GM12892 (cell line): Measurements from ENCODE around the gene PROC.

Source experiments
- DNase-seq: peaks from one replicate; pipeline ENCODE4 v3.0.0; 2011; ENCODE audit not compliant: insufficient read length
- FAIRE-seq: peaks from 2 replicates; lab custom pipeline; 2011; peaks lifted over from hg19 to GRCh38; lab: Jason Lieb, UNC
- POLR2A ChIP-seq: IDR thresholded peaks from 2 replicates; pipeline ENCODE4 v1.6.1; 2011; ENCODE audit warnings: low read depth, low read length, control low read depth
- POLR2AphosphoS5 ChIP-seq: IDR thresholded peaks from 2 replicates; pipeline ENCODE4 v1.6.1; 2011; ENCODE audit warnings: low read depth, low read length, control low read depth
- TAF1 ChIP-seq: IDR thresholded peaks from 2 replicates; pipeline ENCODE4 v1.6.1; 2011; ENCODE audit warnings: low read depth, mild to moderate bottlenecking, control low read depth, low read length, borderline replicate concordance

PROC gene

DNA sequence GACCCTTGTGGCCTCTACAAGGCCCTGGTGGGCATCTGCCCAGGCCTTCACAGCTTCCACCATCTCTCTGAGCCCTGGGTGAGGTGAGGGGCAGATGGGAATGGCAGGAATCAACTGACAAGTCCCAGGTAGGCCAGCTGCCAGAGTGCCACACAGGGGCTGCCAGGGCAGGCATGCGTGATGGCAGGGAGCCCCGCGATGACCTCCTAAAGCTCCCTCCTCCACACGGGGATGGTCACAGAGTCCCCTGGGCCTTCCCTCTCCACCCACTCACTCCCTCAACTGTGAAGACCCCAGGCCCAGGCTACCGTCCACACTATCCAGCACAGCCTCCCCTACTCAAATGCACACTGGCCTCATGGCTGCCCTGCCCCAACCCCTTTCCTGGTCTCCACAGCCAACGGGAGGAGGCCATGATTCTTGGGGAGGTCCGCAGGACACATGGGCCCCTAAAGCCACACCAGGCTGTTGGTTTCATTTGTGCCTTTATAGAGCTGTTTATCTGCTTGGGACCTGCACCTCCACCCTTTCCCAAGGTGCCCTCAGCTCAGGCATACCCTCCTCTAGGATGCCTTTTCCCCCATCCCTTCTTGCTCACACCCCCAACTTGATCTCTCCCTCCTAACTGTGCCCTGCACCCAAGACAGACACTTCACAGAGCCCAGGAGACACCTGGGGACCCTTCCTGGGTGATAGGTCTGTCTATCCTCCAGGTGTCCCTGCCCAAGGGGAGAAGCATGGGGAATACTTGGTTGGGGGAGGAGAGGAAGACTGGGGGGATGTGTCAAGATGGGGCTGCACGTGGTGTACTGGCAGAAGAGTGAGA, 2.0 kb downstream of the PROC start:
- no peak for FAIRE-seq
- TF ChIP-seq POLR2AphosphoS5 (no peak), TAF1 (no peak), POLR2A (no peak)
- no peak for DNase-seq

DNA sequence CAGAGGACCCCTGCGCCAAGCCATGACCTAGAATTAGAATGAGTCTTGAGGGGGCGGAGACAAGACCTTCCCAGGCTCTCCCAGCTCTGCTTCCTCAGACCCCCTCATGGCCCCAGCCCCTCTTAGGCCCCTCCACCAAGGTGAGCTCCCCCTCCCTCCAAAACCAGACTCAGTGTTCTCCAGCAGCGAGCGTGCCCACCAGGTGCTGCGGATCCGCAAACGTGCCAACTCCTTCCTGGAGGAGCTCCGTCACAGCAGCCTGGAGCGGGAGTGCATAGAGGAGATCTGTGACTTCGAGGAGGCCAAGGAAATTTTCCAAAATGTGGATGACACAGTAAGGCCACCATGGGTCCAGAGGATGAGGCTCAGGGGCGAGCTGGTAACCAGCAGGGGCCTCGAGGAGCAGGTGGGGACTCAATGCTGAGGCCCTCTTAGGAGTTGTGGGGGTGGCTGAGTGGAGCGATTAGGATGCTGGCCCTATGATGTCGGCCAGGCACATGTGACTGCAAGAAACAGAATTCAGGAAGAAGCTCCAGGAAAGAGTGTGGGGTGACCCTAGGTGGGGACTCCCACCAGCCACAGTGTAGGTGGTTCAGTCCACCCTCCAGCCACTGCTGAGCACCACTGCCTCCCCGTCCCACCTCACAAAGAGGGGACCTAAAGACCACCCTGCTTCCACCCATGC, 3.0 kb downstream of the PROC start:
- no peak for DNase-seq
- FAIRE-seq, result no peak
- TF ChIP-seq POLR2AphosphoS5 (no peak), TAF1 (no peak), POLR2A (no peak)

DNA sequence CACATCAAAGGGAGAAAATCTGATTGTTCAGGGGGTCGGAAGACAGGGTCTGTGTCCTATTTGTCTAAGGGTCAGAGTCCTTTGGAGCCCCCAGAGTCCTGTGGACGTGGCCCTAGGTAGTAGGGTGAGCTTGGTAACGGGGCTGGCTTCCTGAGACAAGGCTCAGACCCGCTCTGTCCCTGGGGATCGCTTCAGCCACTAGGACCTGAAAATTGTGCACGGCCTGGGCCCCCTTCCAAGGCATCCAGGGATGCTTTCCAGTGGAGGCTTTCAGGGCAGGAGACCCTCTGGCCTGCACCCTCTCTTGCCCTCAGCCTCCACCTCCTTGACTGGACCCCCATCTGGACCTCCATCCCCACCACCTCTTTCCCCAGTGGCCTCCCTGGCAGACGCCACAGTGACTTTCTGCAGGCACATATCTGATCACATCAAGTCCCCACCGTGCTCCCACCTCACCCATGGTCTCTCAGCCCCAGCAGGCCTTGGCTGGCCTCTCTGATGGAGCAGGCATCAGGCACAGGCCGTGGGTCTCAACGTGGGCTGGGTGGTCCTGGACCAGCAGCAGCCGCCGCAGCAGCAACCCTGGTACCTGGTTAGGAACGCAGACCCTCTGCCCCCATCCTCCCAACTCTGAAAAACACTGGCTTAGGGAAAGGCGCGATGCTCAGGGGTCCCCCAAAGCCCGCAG, 3.8 kb downstream of the PROC start:
- TF ChIP-seq POLR2A, result no peak
- no peak for FAIRE-seq
- DNase-seq, result no peak

DNA sequence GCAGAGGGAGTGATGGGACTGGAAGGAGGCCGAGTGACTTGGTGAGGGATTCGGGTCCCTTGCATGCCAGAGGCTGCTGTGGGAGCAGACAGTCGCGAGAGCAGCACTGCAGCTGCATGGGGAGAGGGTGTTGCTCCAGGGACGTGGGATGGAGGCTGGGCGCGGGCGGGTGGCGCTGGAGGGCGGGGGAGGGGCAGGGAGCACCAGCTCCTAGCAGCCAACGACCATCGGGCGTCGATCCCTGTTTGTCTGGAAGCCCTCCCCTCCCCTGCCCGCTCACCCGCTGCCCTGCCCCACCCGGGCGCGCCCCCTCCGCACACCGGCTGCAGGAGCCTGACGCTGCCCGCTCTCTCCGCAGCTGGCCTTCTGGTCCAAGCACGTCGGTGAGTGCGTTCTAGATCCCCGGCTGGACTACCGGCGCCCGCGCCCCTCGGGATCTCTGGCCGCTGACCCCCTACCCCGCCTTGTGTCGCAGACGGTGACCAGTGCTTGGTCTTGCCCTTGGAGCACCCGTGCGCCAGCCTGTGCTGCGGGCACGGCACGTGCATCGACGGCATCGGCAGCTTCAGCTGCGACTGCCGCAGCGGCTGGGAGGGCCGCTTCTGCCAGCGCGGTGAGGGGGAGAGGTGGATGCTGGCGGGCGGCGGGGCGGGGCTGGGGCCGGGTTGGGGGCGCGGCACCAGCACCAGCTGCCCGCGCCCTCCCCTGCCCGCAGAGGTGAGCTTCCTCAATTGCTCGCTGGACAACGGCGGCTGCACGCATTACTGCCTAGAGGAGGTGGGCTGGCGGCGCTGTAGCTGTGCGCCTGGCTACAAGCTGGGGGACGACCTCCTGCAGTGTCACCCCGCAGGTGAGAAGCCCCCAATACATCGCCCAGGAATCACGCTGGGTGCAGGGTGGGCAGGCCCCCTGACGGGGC, 4.6 kb downstream of the PROC start:
- no peak for TF ChIP-seq POLR2A
- TF ChIP-seq TAF1, result no peak
- TF ChIP-seq POLR2AphosphoS5, result no peak
- FAIRE-seq, result no peak
- no peak for DNase-seq

GRCh38 chr2:127423478-127423843, 5.2 kb downstream of the PROC start:
- FAIRE-seq, result no peak
- no peak for DNase-seq

DNA sequence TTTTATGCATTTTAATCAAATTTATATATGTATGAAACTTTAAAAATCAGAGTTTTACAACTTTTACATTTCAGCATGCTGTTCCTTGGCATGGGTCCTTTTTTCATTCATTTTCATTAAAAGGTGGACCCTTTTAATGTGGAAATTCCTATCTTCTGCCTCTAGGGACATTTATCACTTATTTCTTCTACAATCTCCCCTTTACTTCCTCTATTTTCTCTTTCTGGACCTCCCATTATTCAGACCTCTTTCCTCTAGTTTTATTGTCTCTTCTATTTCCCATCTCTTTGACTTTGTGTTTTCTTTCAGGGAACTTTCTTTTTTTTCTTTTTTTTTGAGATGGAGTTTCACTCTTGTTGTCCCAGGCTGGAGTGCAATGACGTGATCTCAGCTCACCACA, 5.7 kb downstream of the PROC start:
- TF ChIP-seq TAF1 (no peak), POLR2A (no peak), POLR2AphosphoS5 (no peak)
- DNase-seq (no peak), FAIRE-seq (no peak)

More at GRCh38 chr2:127423478-127423843, 5.2 kb downstream of the PROC start:
- TF ChIP-seq POLR2AphosphoS5 (no peak), TAF1 (no peak), POLR2A (no peak)

GRCh38 chr2:127424598-127425520, 6.6 kb downstream of the PROC start:
- FAIRE-seq, result no peak
- DNase-seq, result no peak
- no peak for TF ChIP-seq TAF1

DNA sequence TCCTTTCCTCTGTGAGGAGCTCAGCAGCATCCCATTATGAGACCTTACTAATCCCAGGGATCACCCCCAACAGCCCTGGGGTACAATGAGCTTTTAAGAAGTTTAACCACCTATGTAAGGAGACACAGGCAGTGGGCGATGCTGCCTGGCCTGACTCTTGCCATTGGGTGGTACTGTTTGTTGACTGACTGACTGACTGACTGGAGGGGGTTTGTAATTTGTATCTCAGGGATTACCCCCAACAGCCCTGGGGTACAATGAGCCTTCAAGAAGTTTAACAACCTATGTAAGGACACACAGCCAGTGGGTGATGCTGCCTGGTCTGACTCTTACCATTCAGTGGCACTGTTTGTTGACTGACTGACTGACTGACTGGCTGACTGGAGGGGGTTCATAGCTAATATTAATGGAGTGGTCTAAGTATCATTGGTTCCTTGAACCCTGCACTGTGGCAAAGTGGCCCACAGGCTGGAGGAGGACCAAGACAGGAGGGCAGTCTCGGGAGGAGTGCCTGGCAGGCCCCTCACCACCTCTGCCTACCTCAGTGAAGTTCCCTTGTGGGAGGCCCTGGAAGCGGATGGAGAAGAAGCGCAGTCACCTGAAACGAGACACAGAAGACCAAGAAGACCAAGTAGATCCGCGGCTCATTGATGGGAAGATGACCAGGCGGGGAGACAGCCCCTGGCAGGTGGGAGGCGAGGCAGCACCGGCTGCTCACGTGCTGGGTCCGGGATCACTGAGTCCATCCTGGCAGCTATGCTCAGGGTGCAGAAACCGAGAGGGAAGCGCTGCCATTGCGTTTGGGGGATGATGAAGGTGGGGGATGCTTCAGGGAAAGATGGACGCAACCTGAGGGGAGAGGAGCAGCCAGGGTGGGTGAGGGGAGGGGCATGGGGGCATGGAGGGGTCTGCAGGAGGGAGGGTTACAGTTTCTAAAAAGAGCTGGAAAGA, 7.6 kb downstream of the PROC start:
- FAIRE-seq (no peak), DNase-seq (no peak)
- TF ChIP-seq POLR2A, result no peak

- FAIRE-seq (no peak), DNase-seq (no peak)
- TF ChIP-seq POLR2A (no peak), TAF1 (no peak)
Measured at GRCh38 chr2:127426501-127427354, 8.5 kb downstream of the PROC start.
